CD4-positive, alpha-beta T cell (primary cell): ENCODE data around the gene AHCYL2. TPM values are rescaled to one million over a fixed set of nuclear protein-coding genes. Genes with fewer than 3 reads are reported as not detected.
"Not testable (repeated sequence)": the region's sequence is repeated elsewhere in the genome, so short reads cannot be mapped to it uniquely, and the experiment has no call there.

Experiments
- ATAC-seq: fragments of 200-7000 bp; cut with Tn5 transposase; one replicate; pipeline ENCODE4 v1.10.0; 2022; ENCODE audit warnings: mild to moderate bottlenecking; ENCODE audit not compliant: poor library complexity
- CTCF ChIA-PET: fragments of 350-600 bp; sonication (Branson Sonifier 250); formaldehyde crosslinking; loops from one replicate; lab custom pipeline; 2021; ENCODE audit warnings: antibody characterized with exemption, inconsistent platforms; lab: Charles Lee
- POLR2A ChIA-PET: fragments of 350-600 bp; sonication (Branson Sonifier 250); formaldehyde crosslinking; loops from one replicate; lab custom pipeline; 2021; ENCODE audit warnings: antibody characterized with exemption, inconsistent platforms; lab: Charles Lee
- DNase-seq, 14 experiments: peaks; one replicate each; pipeline ENCODE4 v3.0.0-alpha.2; 2013 to 2020; ENCODE audit warnings: mixed read lengths in 2 of 14
- H3K27ac ChIP-seq, 2 donors: one replicate each; pipeline versions ENCODE4 v1.5.1 to v1.7.0; 2013; ENCODE audit warnings: low read length in 2 of 2, low read depth in 1 of 2, mild to moderate bottlenecking in 1 of 2
- H3K27me3 ChIP-seq, 2 experiments: 1 replicate in 1 of 2; 2 replicates in 1 of 2; pipeline versions ENCODE4 v1.6.1 to v1.7.0; 2013; ENCODE audit warnings: low read length in 2 of 2, control low read depth in 1 of 2, mild to moderate bottlenecking in 1 of 2, moderate library complexity in 1 of 2; ENCODE audit not compliant: insufficient read depth in 2 of 2, control insufficient read depth in 1 of 2
- H3K36me3 ChIP-seq: one replicate; pipeline ENCODE4 v1.6.1; 2013; ENCODE audit warnings: low read length, control low read depth; ENCODE audit not compliant: insufficient read depth
- H3K4me1 ChIP-seq: one replicate; pipeline ENCODE4 v1.6.1; 2013; ENCODE audit warnings: low read length, control low read depth; ENCODE audit not compliant: insufficient read depth
- H3K4me3 ChIP-seq: one replicate; pipeline ENCODE4 v1.5.1; 2013; ENCODE audit warnings: mild to moderate bottlenecking, low read length, moderate library complexity
- H3K9me3 ChIP-seq, 2 experiments: 1 replicate in 1 of 2; 2 replicates in 1 of 2; pipeline versions ENCODE4 v1.6.1 to v1.7.0; 2013; ENCODE audit warnings: low read length in 2 of 2, mild to moderate bottlenecking in 2 of 2, control low read depth in 1 of 2, moderate library complexity in 1 of 2; ENCODE audit not compliant: control insufficient read depth in 1 of 2, insufficient read depth in 1 of 2
- H3K27ac Mint-ChIP-seq: one replicate; pipeline ENCODE4 v1.8.0; 2020; ENCODE audit warnings: mixed read lengths
- H3K27me3 Mint-ChIP-seq: one replicate; pipeline ENCODE4 v1.8.0; 2021; ENCODE audit warnings: mixed read lengths
- H3K36me3 Mint-ChIP-seq: one replicate; pipeline ENCODE4 v1.8.0; 2021; ENCODE audit warnings: low read depth, mixed read lengths
- H3K4me1 Mint-ChIP-seq: one replicate; pipeline ENCODE4 v1.8.0; 2021; ENCODE audit warnings: low read depth, mixed read lengths
- H3K4me3 Mint-ChIP-seq: one replicate; pipeline ENCODE4 v1.8.0; 2020; ENCODE audit warnings: mild to moderate bottlenecking, mixed read lengths
- H3K9me3 Mint-ChIP-seq: one replicate; pipeline ENCODE4 v1.8.0; 2020; ENCODE audit warnings: mixed read lengths
- intact Hi-C, 2 experiments: fragments of 100-400 bp; cut with DNase I in 1 of 2; cut with micrococcal nuclease in 1 of 2; formaldehyde crosslinking; loops; one replicate each; pipeline versions ENCODE4 v1.15.1 to v1.9.0; 2023 to 2025; cut with DNase I, micrococcal nuclease
- total RNA-seq, 174 experiments: library from RNA in 2 of 174; stranded (reverse) in 2 of 174; gene quantifications; one replicate each; pipeline ENCODE4 v1.2.3 and lab custom pipeline; 2021 to 2026
- TF ChIP-seq, protein P1 (sequence below): fragments of 200-600 bp; IDR thresholded peaks from one replicate; pipeline ENCODE4 v1.8.0; 2022; ENCODE audit warnings: antibody characterized with exemption, mild to moderate bottlenecking

Gene AHCYL2
- total RNA-seq, 2 experiments from 2014 or later: 5.8 to 6.0 TPM

DNA sequence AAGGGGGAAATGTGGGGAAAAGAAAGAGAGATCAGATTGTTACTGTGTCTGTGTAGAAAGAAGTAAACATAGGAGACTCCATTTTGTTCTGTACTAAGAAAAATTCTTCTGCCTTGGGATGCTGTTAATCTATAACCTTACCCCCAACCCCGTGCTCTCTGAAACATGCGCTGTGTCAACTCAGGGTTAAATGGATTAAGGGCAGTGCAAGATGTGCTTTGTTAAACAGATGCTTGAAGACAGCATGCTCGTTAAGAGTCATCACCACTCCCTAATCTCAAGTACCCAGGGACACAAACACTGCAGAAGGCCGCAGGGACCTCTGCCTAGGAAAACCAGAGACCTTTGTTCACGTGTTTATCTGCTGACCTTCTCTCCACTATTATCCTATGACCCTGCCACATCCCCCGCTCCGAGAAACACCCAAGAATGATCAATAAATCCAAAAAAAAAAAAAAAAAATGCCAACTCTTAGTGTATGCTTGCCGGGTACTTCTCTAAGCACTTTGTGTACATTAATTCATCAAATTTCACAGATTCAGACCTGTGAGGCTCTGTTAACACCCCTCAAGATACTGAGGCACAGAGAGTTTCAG lies 7.9 kb upstream of the AHCYL2 start:
- H3K27me3 Mint-ChIP-seq, H3K4me3 Mint-ChIP-seq, H3K4me3 ChIP-seq, H3K36me3 ChIP-seq, H3K4me1 Mint-ChIP-seq, H3K27ac ChIP-seq, H3K9me3 Mint-ChIP-seq, H3K36me3 Mint-ChIP-seq, ATAC-seq, DNase-seq, H3K27ac Mint-ChIP-seq, H3K27me3 ChIP-seq: not testable (repeated sequence)
- peaks cover 0 to 10% of the 10 kb centered on the region in 2 experiments for H3K9me3 ChIP-seq
- ChIA-PET CTCF (interaction anchor here (3.6 to 4.7 kb wide), 2 partner anchors 55 to 80 kb away, joined by 33 to 92 read pairs; no protein-coding TSS in a partner anchor), POLR2A (interaction anchor here (2.3 kb wide), 1 partner anchor 54 kb away, joined by 14 read pairs; no protein-coding TSS in a partner anchor)
- peaks cover 12% of the 10 kb centered on the region for H3K4me1 ChIP-seq
- intact Hi-C loops: loop anchor here in 1 of 2 experiments (5.0 kb wide), 1 partner anchor 610 kb away; no protein-coding TSS in a partner anchor

DNA sequence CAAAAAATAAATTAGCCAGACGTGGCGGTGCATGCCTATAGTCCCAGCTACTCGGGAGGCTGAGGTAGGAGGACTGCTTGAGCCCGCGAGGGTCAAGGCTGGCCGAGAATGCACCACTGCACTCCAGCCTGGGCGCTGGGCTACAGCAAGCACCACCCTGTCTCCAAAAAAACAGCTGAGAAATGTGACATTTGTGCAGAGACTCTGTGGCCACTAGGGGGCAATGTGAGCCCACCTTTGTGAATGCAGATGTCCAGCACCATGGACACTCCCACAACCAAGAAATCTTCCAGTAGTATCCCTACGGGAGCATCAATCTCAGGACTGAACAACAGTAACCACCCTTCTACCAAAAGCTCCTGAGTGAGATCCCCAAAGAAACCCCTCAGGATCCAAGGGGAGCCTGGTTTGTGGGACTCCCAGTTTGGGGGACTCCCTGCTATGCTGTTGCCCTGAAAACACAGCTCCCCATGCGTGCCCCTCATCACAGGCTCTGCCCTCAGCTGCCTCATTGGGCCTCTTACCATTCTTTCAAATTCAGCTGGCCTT lies 6.2 kb upstream of the AHCYL2 start:
- no peak overlapping the region for H3K27ac Mint-ChIP-seq
- POLR2A ChIA-PET: interaction anchor here (0.7 to 2.3 kb wide), 4 partner anchors 53 to 80 kb away, joined by 3 to 14 read pairs (median 4); no protein-coding TSS in a partner anchor
- H3K4me3 Mint-ChIP-seq: no peak overlapping the region

DNA sequence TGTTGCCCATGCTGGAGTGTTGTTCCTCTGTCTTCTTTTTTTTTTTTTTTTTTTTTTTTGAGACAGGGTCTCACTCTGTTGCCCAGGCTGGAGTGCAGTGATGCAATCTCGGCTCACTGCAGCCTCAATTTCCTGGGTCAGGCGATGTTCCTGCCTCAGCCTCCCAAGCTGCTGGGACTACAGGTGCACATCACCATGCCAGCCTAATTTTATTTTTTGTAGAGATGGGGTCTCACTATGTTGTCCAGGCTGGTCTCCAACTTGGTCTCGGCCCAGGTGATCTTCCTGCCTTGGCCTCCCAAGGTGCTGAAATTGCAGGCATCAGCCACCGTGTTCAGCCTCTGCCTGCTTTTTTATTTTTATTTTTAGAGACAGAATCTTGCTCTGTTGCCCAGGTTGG lies 5.7 kb upstream of the AHCYL2 start:
- ATAC-seq, H3K4me3 Mint-ChIP-seq, H3K27me3 ChIP-seq, H3K27me3 Mint-ChIP-seq, H3K27ac Mint-ChIP-seq, DNase-seq, H3K9me3 Mint-ChIP-seq, H3K36me3 ChIP-seq, H3K27ac ChIP-seq, H3K4me3 ChIP-seq, H3K36me3 Mint-ChIP-seq: not testable (repeated sequence)
- POLR2A ChIA-PET: interaction anchor here (0.8 to 2.3 kb wide), 3 partner anchors 52 to 75 kb away, joined by 3 to 14 read pairs (median 4); no protein-coding TSS in a partner anchor
- CTCF ChIA-PET: interaction anchor here (0.5 to 4.7 kb wide), 26 partner anchors 8 to 969 kb away, joined by 3 to 92 read pairs (median 5); no protein-coding TSS in a partner anchor
- intact Hi-C loops: loop anchor here in 1 of 2 experiments (5.0 kb wide), 1 partner anchor 608 kb away; no protein-coding TSS in a partner anchor
- H3K9me3 ChIP-seq: peaks cover 0 to 10% of the 10 kb centered on the region in 2 experiments
- peaks cover 22% of the 10 kb centered on the region for H3K4me1 Mint-ChIP-seq
- H3K4me1 ChIP-seq: peaks cover 21% of the 10 kb centered on the region

More for the DNA sequence above, 6.2 kb upstream of the AHCYL2 start:
- Histone ChIP-seq H3K4me3 (no peak overlapping the region), H3K4me1 (peaks cover 20% of the 10 kb centered on the region), H3K36me3 (no peaks in the 10 kb centered on the region), H3K9me3 (peaks cover 0 to 10% of the 10 kb centered on the region in 2 experiments), H3K27me3 (no peaks in the 10 kb centered on the region), H3K27ac (no peak overlapping the region)
- DNase-seq (peak; percentile 65 to 88 (median 72)), ATAC-seq (peak; percentile 84)
- CTCF ChIA-PET: interaction anchor here (0.5 to 4.7 kb wide), 34 partner anchors 9 to 970 kb away, joined by 3 to 92 read pairs (median 5); partner anchors contain the start of gene STRIP2
- Mint-ChIP-seq H3K36me3 (no peaks in the 10 kb centered on the region), H3K9me3 (no peaks in the 10 kb centered on the region), H3K27me3 (no peaks in the 10 kb centered on the region), H3K4me1 (peaks cover 16% of the 10 kb centered on the region)
- TF ChIP-seq, protein P1, sequence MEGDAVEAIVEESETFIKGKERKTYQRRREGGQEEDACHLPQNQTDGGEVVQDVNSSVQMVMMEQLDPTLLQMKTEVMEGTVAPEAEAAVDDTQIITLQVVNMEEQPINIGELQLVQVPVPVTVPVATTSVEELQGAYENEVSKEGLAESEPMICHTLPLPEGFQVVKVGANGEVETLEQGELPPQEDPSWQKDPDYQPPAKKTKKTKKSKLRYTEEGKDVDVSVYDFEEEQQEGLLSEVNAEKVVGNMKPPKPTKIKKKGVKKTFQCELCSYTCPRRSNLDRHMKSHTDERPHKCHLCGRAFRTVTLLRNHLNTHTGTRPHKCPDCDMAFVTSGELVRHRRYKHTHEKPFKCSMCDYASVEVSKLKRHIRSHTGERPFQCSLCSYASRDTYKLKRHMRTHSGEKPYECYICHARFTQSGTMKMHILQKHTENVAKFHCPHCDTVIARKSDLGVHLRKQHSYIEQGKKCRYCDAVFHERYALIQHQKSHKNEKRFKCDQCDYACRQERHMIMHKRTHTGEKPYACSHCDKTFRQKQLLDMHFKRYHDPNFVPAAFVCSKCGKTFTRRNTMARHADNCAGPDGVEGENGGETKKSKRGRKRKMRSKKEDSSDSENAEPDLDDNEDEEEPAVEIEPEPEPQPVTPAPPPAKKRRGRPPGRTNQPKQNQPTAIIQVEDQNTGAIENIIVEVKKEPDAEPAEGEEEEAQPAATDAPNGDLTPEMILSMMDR: peak; percentile 88
- intact Hi-C loops: loop anchor here (1.0 to 5.0 kb wide), 4 partner anchors 53 to 609 kb away; no protein-coding TSS in a partner anchor

DNA sequence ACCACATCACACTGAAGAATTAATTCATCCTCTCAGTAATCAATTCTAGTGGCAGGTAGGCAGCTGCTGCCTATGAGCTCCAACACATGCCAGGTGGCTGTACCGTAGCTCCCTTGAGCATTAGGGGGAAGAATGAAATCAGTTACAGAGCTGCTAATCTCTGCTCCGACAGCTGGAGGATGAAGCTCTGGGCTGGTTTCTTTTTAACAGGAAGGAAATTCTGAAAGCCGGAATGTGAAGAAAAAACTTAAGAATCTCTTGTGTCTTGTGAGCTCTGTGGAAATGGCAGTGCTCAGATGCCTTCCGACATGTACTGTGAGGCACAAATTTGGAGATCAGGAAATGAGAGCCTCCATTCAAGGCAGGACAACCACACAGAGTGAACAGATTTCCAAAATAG lies 2.8 kb upstream of the AHCYL2 start:
- peak overlapping the region in 1 of 2 donors; percentile 4 for H3K27ac ChIP-seq
- peak in 3 of 14 experiments; percentile 15 to 37 (median 21) for DNase-seq
- no peaks in the 10 kb centered on the region for H3K9me3 Mint-ChIP-seq

More for the DNA sequence above, 2.8 kb upstream of the AHCYL2 start:
- TF ChIP-seq, protein P1: no peak
- ChIA-PET POLR2A (interaction anchor here (0.9 to 1.3 kb wide), 2 partner anchors 38 to 52 kb away, joined by 3 to 4 read pairs; no protein-coding TSS in a partner anchor), CTCF (no interaction called here)
- Histone ChIP-seq H3K27me3 (no peaks in the 10 kb centered on the region), H3K9me3 (no peaks in the 10 kb centered on the region), H3K4me1 (peaks cover 32% of the 10 kb centered on the region), H3K36me3 (no peaks in the 10 kb centered on the region), H3K4me3 (no peak overlapping the region)
- peak overlapping the region; percentile 81 for H3K4me3 Mint-ChIP-seq
- H3K4me1 Mint-ChIP-seq: peaks cover 43% of the 10 kb centered on the region
- H3K27me3 Mint-ChIP-seq: no peaks in the 10 kb centered on the region
- intact Hi-C loops: loop anchor here in 1 of 2 experiments (5.0 to 10.0 kb wide), 3 partner anchors 165 to 730 kb away; partner anchors contain the start of genes SMKR1, TNPO3 and UBE2H
- H3K36me3 Mint-ChIP-seq: peaks cover 3% of the 10 kb centered on the region
- ATAC-seq: no peak
- peak overlapping the region; percentile 80 for H3K27ac Mint-ChIP-seq
